PC-9 (cell line): ENCODE results near the gene DYNLL2.

Experiments
- CTCF ChIP-seq: fragments of 200-600 bp; sonication (generic); conservative IDR thresholded peaks from 2 replicates; pipeline ENCODE4 v1.6.1; 2017; ENCODE audit warnings: mixed run types, antibody characterized with exemption, mild to moderate bottlenecking, moderate library complexity
- EZH2 ChIP-seq: fragments of 200-600 bp; sonication (generic); IDR thresholded peaks from 2 replicates; pipeline ENCODE4 v1.8.0; 2017; ENCODE audit warnings: antibody characterized with exemption, low read depth

GRCh38 chr17:58141505-58141904 is 58.3 kb downstream of the DYNLL2 start:
- TF ChIP-seq EZH2 (no peak), CTCF (no peak)
